ENCODE results near the gene GPX7.

DNA sequence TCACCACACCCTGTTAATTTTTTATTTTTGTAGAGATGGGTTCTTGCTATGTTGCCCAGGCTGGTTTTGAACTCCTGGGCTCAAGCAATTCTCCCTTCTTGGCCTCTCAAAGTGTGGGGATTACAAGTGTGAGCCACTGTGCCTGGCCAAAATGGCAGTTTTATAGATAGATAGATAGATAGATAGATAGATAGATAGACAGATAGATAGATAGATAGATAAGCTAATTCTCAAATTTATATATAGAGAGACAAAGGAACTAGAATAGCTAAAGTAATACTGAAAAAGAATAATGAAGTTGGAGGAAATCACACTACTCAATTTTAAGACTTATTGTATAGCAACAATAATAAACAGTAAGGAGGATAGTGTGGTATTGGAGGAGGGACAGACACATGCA, 51.9 kb downstream of the GPX7 start:
- TF ChIP-seq, protein P1, sequence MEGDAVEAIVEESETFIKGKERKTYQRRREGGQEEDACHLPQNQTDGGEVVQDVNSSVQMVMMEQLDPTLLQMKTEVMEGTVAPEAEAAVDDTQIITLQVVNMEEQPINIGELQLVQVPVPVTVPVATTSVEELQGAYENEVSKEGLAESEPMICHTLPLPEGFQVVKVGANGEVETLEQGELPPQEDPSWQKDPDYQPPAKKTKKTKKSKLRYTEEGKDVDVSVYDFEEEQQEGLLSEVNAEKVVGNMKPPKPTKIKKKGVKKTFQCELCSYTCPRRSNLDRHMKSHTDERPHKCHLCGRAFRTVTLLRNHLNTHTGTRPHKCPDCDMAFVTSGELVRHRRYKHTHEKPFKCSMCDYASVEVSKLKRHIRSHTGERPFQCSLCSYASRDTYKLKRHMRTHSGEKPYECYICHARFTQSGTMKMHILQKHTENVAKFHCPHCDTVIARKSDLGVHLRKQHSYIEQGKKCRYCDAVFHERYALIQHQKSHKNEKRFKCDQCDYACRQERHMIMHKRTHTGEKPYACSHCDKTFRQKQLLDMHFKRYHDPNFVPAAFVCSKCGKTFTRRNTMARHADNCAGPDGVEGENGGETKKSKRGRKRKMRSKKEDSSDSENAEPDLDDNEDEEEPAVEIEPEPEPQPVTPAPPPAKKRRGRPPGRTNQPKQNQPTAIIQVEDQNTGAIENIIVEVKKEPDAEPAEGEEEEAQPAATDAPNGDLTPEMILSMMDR (IDR thresholded peaks at IDR 0.05), result no peak
- TF ChIP-seq POLR2AphosphoS5 (IDR thresholded peaks at IDR 0.05), result no peak

All from prostate gland (tissue), 2 donors.